Heart left ventricle (tissue), 13 donors: ENCODE measurements around the gene MTLN.
"Not testable (repeated sequence)": the region's sequence is repeated elsewhere in the genome, so short reads cannot be mapped to it uniquely, and the experiment has no call there.

Experiments used
- POLR2A ChIP-seq, 2 donors: fragments of 450-650 bp; IDR thresholded peaks; one replicate each; pipeline ENCODE4 v1.6.1; 2017; ENCODE audit warnings: antibody characterized with exemption in 2 of 2, mild to moderate bottlenecking in 2 of 2, moderate library complexity in 2 of 2
- TF ChIP-seq, protein P1 (sequence below), 12 donors: fragments of 200-600 bp; sonication (generic) in 4 of 12; IDR thresholded peaks; one replicate each; pipeline versions ENCODE4 v1.5.0 to v1.8.0; 2018 to 2022; ENCODE audit warnings: antibody characterized with exemption in 12 of 12, mild to moderate bottlenecking in 5 of 12
- donor health status: ischemic (EF 13 %, LVEDD 7.1; RV severe dilation, severe dysfunction).
- donor health status: DM: no; HTN: yes; CAD: no.
- donor health status: DM: no; HTN: no; CAD: no.
- donor health status: ischemic (EF 25% LVEDD 6.9; RV normal size, moderate dysfunction).
- donor health status: ischemic (EF 25% LVEDD 5.7; RV mildly dilated, moderate dysfunction).
- donor health status: ischemic (EF 35%, LVEDD 5.7; RV mildly dilated, moderate dysfunction).
- donor health status: nonischemic (EF 11% LVEDD 7.7; RV severe dilation, severe dysfunction).
- donor health status: DM: yes; HTN: yes; CAD: no.
- donor health status: PGD.
- donor health status: ischemic (EF 29% LVEDD 5.4; RV normal size, mild dysfunction).
- donor health status: nonischemic (EF 23%, LVEDD 6.1; RV moderate dilation, normal function).

DNA sequence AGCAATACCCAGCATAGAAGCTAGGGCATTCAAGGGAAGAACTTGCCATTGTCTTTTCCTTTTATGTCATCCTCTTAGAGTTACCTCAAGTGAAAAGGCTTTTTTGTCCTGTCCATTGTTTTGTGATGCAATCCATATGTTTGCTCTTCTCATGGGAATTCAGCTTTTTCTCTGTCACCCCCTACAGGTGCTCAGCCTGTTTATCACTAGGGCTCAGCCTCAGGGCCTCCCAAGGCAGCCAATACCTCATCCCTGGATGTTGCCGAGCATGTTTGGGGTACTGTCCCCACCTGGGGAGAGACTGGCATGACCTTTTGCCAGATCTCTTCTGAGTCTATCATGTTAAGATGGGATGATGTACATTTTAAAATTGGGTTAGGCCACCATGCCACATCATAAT is 49.6 kb upstream of the MTLN start:
- not testable (repeated sequence) for TF ChIP-seq POLR2A (IDR thresholded peaks at IDR 0.05)
- TF ChIP-seq, protein P1, sequence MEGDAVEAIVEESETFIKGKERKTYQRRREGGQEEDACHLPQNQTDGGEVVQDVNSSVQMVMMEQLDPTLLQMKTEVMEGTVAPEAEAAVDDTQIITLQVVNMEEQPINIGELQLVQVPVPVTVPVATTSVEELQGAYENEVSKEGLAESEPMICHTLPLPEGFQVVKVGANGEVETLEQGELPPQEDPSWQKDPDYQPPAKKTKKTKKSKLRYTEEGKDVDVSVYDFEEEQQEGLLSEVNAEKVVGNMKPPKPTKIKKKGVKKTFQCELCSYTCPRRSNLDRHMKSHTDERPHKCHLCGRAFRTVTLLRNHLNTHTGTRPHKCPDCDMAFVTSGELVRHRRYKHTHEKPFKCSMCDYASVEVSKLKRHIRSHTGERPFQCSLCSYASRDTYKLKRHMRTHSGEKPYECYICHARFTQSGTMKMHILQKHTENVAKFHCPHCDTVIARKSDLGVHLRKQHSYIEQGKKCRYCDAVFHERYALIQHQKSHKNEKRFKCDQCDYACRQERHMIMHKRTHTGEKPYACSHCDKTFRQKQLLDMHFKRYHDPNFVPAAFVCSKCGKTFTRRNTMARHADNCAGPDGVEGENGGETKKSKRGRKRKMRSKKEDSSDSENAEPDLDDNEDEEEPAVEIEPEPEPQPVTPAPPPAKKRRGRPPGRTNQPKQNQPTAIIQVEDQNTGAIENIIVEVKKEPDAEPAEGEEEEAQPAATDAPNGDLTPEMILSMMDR (IDR thresholded peaks at IDR 0.05): not testable (repeated sequence)
